Measurements from ENCODE around the gene ANKRD27. TPM values are rescaled to one million over a fixed set of nuclear protein-coding genes. Genes with fewer than 3 reads are reported as not detected.

ANKRD27 gene
- total and polyA plus RNA-seq, 8 donors = 8.8 to 61.7 (median 23.3) TPM

DNA sequence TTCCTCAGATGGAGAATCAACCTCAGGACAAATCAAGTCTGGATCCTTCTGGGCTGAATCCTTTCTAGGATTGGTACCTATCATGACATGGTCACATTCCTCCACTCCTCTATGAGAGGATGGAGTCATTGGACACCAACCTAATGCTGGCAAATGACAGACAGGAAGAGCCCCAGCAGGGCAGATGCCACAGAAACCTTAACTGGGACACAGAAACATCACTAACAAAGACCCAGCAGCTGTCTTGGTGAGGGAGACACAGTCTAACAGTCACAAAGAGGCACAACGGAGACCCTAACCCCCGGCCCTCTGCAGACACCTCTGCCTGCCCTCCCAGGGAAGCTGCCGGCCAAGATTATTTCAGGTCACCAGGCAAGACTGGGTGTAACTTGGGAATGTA lies 2.1 kb downstream of the ANKRD27 start:
- H3K27ac ChIP-seq = no peak overlapping the region
- no peaks in the 10 kb centered on the region for H3K9me3 ChIP-seq
- peaks cover 0 to 24% (median 19%) of the 10 kb centered on the region in 3 donors for H3K27me3 ChIP-seq
- no peaks in the 10 kb centered on the region for H3K36me3 ChIP-seq
- intact Hi-C loops (cut with DNase I; ENCODE audit: low total_unique reads) = no loop called here
- TF ChIP-seq POLR2AphosphoS5 (IDR thresholded peaks at IDR 0.05) = no peak
- TF ChIP-seq, protein P1, sequence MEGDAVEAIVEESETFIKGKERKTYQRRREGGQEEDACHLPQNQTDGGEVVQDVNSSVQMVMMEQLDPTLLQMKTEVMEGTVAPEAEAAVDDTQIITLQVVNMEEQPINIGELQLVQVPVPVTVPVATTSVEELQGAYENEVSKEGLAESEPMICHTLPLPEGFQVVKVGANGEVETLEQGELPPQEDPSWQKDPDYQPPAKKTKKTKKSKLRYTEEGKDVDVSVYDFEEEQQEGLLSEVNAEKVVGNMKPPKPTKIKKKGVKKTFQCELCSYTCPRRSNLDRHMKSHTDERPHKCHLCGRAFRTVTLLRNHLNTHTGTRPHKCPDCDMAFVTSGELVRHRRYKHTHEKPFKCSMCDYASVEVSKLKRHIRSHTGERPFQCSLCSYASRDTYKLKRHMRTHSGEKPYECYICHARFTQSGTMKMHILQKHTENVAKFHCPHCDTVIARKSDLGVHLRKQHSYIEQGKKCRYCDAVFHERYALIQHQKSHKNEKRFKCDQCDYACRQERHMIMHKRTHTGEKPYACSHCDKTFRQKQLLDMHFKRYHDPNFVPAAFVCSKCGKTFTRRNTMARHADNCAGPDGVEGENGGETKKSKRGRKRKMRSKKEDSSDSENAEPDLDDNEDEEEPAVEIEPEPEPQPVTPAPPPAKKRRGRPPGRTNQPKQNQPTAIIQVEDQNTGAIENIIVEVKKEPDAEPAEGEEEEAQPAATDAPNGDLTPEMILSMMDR (IDR thresholded peaks at IDR 0.05) = no peak
- TF ChIP-seq EP300 (IDR thresholded peaks at IDR 0.05) = no peak
- TF ChIP-seq POLR2A (IDR thresholded peaks at IDR 0.05) = no peak
- H3K4me3 ChIP-seq = no peak overlapping the region
- 61 to 92% (median 83%) methylated on average over 3 of the region's 3 CpGs for WGBS, 5 donors
- DNase-seq = no peak
- peaks cover 39 to 68% (median 54%) of the 10 kb centered on the region in 4 donors for H3K4me1 ChIP-seq

DNA sequence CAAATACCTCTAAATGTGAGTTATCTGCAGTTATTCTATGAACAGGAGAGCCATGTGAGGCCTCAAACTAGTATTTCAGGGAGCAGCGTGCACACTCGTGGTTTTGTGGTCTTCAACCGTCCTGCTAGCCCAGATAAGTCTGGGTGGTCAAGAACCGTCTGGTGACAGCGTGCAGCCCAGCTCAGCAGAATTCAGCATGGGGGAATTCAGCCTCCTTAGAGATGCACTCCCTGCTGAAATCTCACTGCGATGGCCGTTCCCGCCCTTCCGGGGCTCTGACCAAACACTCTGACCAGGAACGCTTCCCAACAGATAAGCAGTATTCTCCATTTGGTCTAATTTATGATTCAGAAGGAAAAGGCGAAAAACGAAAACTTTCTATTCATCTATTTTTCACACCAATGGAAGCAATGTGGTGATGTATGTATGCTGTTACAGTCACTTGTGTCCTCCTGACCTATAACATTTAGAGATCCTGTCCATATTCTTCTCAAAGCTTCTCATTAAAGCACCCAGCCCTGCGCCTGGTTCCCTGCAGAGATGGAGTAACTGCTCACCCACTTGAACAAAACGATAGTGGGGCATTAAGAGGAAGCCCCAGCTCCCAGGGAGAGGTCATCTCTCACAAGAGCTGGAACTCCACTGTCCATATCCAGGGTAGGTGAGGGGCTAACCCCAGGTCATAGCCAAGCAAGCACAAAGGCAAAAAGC lies 2.9 kb downstream of the ANKRD27 start:
- TF ChIP-seq, protein P1 (IDR thresholded peaks at IDR 0.05) = no peak
- TF ChIP-seq POLR2AphosphoS5 (IDR thresholded peaks at IDR 0.05) = no peak
- DNase-seq = no peak
- no peaks in the 10 kb centered on the region for H3K9me3 ChIP-seq
- intact Hi-C loops (cut with DNase I; ENCODE audit: low total_unique reads) = no loop called here
- peaks cover 0 to 16% (median 13%) of the 10 kb centered on the region in 3 donors for H3K27me3 ChIP-seq
- H3K27ac ChIP-seq = no peak overlapping the region
- 66 to 82% (median 78%) methylated on average over 14 of the region's 14 CpGs for WGBS, 5 donors
- H3K36me3 ChIP-seq = peaks cover 0 to 5% (median 2%) of the 10 kb centered on the region in 4 donors
- H3K4me3 ChIP-seq = no peak overlapping the region
- H3K4me1 ChIP-seq = peaks cover 36 to 66% (median 50%) of the 10 kb centered on the region in 4 donors

DNA sequence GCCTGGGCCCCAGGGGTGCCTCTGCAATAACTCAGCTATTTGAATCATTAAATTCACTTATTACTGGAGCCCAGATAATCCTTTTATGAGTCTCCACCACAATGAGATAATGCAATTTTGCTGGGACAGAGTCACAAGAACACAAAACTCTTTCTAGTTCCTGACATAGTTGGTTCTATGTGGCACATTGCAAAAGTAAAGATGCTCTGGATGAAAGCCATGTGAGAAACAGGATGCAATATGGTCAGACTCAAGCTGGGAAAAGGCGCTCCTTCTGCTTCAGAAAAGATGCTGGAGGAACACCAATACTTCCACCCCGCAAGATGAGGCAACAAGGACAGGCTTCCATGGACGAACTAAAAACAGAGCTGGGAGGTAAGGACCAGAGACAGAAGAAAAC lies 5.7 kb downstream of the ANKRD27 start:
- TF ChIP-seq, protein P1 (IDR thresholded peaks at IDR 0.05) = no peak
- TF ChIP-seq POLR2A (IDR thresholded peaks at IDR 0.05) (no peak), EP300 (IDR thresholded peaks at IDR 0.05) (no peak), POLR2AphosphoS5 (IDR thresholded peaks at IDR 0.05) (no peak)
- Histone ChIP-seq H3K9me3 (no peaks in the 10 kb centered on the region), H3K36me3 (peaks cover 0 to 18% (median 4%) of the 10 kb centered on the region in 4 donors), H3K4me1 (peaks cover 18 to 47% (median 32%) of the 10 kb centered on the region in 4 donors), H3K27ac (no peak overlapping the region), H3K4me3 (no peak overlapping the region), H3K27me3 (no peaks in the 10 kb centered on the region)
- intact Hi-C loops (cut with DNase I; ENCODE audit: low total_unique reads) = no loop called here
- no peak for DNase-seq
- 80 to 100% (median 95%) methylated on average over 3 of the region's 3 CpGs for WGBS, 5 donors

DNA sequence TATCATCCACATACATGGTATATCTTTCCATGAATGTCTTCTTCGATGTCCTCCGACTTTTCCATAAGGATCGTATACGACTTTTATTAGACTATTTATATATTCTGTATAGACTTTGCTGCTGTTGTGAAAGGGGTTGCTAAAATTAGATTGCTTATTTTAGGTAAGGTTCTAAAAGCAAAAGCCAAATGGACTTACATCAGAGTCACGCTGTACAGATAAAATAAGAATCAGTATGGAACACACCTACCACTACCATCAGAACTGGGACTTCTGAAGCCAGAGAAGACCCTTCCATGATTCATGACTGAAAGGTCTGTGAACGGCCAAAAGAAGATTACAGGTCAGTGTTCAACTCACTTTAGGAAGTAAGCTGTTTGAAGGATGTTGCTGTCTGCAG lies 8.9 kb downstream of the ANKRD27 start:
- Histone ChIP-seq H3K9me3 (no peaks in the 10 kb centered on the region), H3K36me3 (peaks cover 0 to 22% (median 4%) of the 10 kb centered on the region in 4 donors), H3K4me3 (no peak overlapping the region), H3K4me1 (peaks cover 4 to 22% (median 14%) of the 10 kb centered on the region in 4 donors), H3K27me3 (no peaks in the 10 kb centered on the region), H3K27ac (no peak overlapping the region)
- WGBS, 5 donors = 80 to 94% (median 91%) methylated on average over 6 of the region's 6 CpGs
- no peak for TF ChIP-seq POLR2A (IDR thresholded peaks at IDR 0.05)
- TF ChIP-seq POLR2AphosphoS5 (IDR thresholded peaks at IDR 0.05) = no peak
- TF ChIP-seq, protein P1 (IDR thresholded peaks at IDR 0.05) = no peak
- TF ChIP-seq EP300 (IDR thresholded peaks at IDR 0.05) = no peak
- DNase-seq = no peak
- intact Hi-C loops (cut with DNase I; ENCODE audit: low total_unique reads) = no loop called here
